Measurements from ENCODE around the gene TARS2.

TARS2 gene

GRCh38 chr1:150486966-150487762 lies at the start of gene TARS2:
Gene TARS2, plus strand, starts transcription at chr1:150487419. Its CDS starts 32 bp downstream, at chr1:150487451.
- peak; percentile 99 for DNase-seq

- DNase-seq = no peak
These were observed 46.1 kb upstream of the TARS2 start for GRCh38 chr1:150441121-150441520.

- DNase-seq = no peak
These were observed 43.0 kb upstream of the TARS2 start for GRCh38 chr1:150444232-150444631.

- DNase-seq = no peak
These were observed 31.0 kb upstream of the TARS2 start for GRCh38 chr1:150456146-150456647.

- peak; percentile 46 for DNase-seq
These were observed 22.8 kb upstream of the TARS2 start for GRCh38 chr1:150464422-150464826.

GRCh38 chr1:150466964-150467363 lies 20.3 kb upstream of the TARS2 start:
- DNase-seq = no peak

GRCh38 chr1:150469291-150469690 lies 17.9 kb upstream of the TARS2 start:
- no peak for DNase-seq

GRCh38 chr1:150472601-150473200 lies 14.5 kb upstream of the TARS2 start:
- DNase-seq = no peak

- no peak for DNase-seq
These were observed 13.6 kb upstream of the TARS2 start for GRCh38 chr1:150473659-150474058.

GRCh38 chr1:150474869-150475268 lies 12.3 kb upstream of the TARS2 start:
- DNase-seq = no peak

- DNase-seq = no peak
These were observed 10.5 kb upstream of the TARS2 start for GRCh38 chr1:150476754-150477153.

GRCh38 chr1:150477320-150477719 lies 9.9 kb upstream of the TARS2 start:
- no peak for DNase-seq

- DNase-seq = no peak
These were observed 9.5 kb upstream of the TARS2 start for GRCh38 chr1:150477733-150478132.

GRCh38 chr1:150479370-150479769 lies 7.8 kb upstream of the TARS2 start:
- no peak for DNase-seq

- DNase-seq = no peak
These were observed 7.3 kb upstream of the TARS2 start for GRCh38 chr1:150479927-150480352.

- no peak for DNase-seq
These were observed 2.8 kb upstream of the TARS2 start for GRCh38 chr1:150484431-150484830.

- no peak for DNase-seq
These were observed 2.4 kb upstream of the TARS2 start for GRCh38 chr1:150484861-150485260.

GRCh38 chr1:150487763-150488115 lies 520 bp downstream of the TARS2 start:
- DNase-seq = no peak

GRCh38 chr1:150493175-150493574 lies 6.0 kb downstream of the TARS2 start:
- DNase-seq = no peak

GRCh38 chr1:150498342-150498741 lies 11.1 kb downstream of the TARS2 start:
- no peak for DNase-seq

- DNase-seq = no peak
These were observed 18.2 kb downstream of the TARS2 start for GRCh38 chr1:150505431-150505830.

- DNase-seq = no peak
These were observed 21.0 kb downstream of the TARS2 start, which contains the start of gene ECM1 for GRCh38 chr1:150507912-150508864. Gene ECM1, plus strand, starts transcription at chr1:150508109. Its CDS starts 101 bp downstream, at chr1:150508210.

GRCh38 chr1:150508982-150509381 lies 21.8 kb downstream of the TARS2 start:
- no peak for DNase-seq
